ENCODE data around the gene TRABD2B.

Gene TRABD2B

GRCh38 chr1:47991673-47992072, 5.5 kb downstream of the TRABD2B start:
- no peak for DNase-seq

GRCh38 chr1:47991187-47991586, 6.0 kb downstream of the TRABD2B start:
- DNase-seq, result no peak

- DNase-seq, result no peak
These were observed 6.9 kb downstream of the TRABD2B start for GRCh38 chr1:47990286-47990685.

- DNase-seq, result no peak
These were observed 9.6 kb downstream of the TRABD2B start for GRCh38 chr1:47987601-47988000.

- DNase-seq, result no peak
These were observed 10.4 kb downstream of the TRABD2B start for GRCh38 chr1:47986761-47987200.

GRCh38 chr1:47985018-47985417, 12.2 kb downstream of the TRABD2B start:
- DNase-seq, result no peak

GRCh38 chr1:47984175-47984789, 12.9 kb downstream of the TRABD2B start:
- peak; percentile 9 for DNase-seq

- DNase-seq, result no peak
These were observed 13.5 kb downstream of the TRABD2B start for GRCh38 chr1:47983691-47984090.

GRCh38 chr1:47981667-47982350, 15.4 kb downstream of the TRABD2B start:
- DNase-seq, result no peak

- no peak for DNase-seq
These were observed 16.7 kb downstream of the TRABD2B start for GRCh38 chr1:47980501-47980900.

GRCh38 chr1:47979724-47980123, 17.5 kb downstream of the TRABD2B start:
- DNase-seq, result no peak

- no peak for DNase-seq
These were observed 18.7 kb downstream of the TRABD2B start for GRCh38 chr1:47978486-47978885.

- no peak for DNase-seq
These were observed 20.5 kb downstream of the TRABD2B start for GRCh38 chr1:47976728-47977127.

GRCh38 chr1:47976267-47976666, 20.9 kb downstream of the TRABD2B start:
- DNase-seq, result no peak

- no peak for DNase-seq
These were observed 21.8 kb downstream of the TRABD2B start for GRCh38 chr1:47975302-47975921.

GRCh38 chr1:47972864-47973432, 24.2 kb downstream of the TRABD2B start:
- no peak for DNase-seq

- DNase-seq, result no peak
These were observed 25.6 kb downstream of the TRABD2B start for GRCh38 chr1:47971385-47972160.

GRCh38 chr1:47970882-47971281, 26.3 kb downstream of the TRABD2B start:
- no peak for DNase-seq

- no peak for DNase-seq
These were observed 27.7 kb downstream of the TRABD2B start for GRCh38 chr1:47969478-47969877.

GRCh38 chr1:47968556-47968888, 28.7 kb downstream of the TRABD2B start:
- DNase-seq, result no peak

- DNase-seq, result no peak
These were observed 29.2 kb downstream of the TRABD2B start for GRCh38 chr1:47967864-47968555.

GRCh38 chr1:47965816-47966215, 31.4 kb downstream of the TRABD2B start:
- no peak for DNase-seq

GRCh38 chr1:47964636-47965035, 32.5 kb downstream of the TRABD2B start:
- no peak for DNase-seq

Data from activated CD4-positive, alpha-beta T cell treated with anti-CD3 and anti-CD28 coated beads for 48 hours (primary cell).